Measurements from ENCODE around the gene ADAM12.
"Not testable (repeated sequence)": the region's sequence is repeated elsewhere in the genome, so short reads cannot be mapped to it uniquely, and the experiment has no call there.

Gene ADAM12

GRCh38 chr10:126373972-126374371, 14.3 kb downstream of the ADAM12 start:
- DNase-seq, result no peak

GRCh38 chr10:126373147-126373546, 15.1 kb downstream of the ADAM12 start:
- no peak for DNase-seq

- no peak for DNase-seq
These were observed 15.9 kb downstream of the ADAM12 start for GRCh38 chr10:126372396-126372795.

GRCh38 chr10:126369125-126369710, 19.1 kb downstream of the ADAM12 start:
- no peak for DNase-seq

- no peak for DNase-seq
These were observed 31.1 kb downstream of the ADAM12 start for GRCh38 chr10:126357169-126357568.

- DNase-seq, result no peak
These were observed 34.6 kb downstream of the ADAM12 start for GRCh38 chr10:126353666-126354065.

- DNase-seq, result no peak
These were observed 35.8 kb downstream of the ADAM12 start for GRCh38 chr10:126352453-126352852.

- no peak for DNase-seq
These were observed 37.3 kb downstream of the ADAM12 start for GRCh38 chr10:126351021-126351420.

- no peak for DNase-seq
These were observed 37.9 kb downstream of the ADAM12 start for GRCh38 chr10:126350216-126350992.

GRCh38 chr10:126349676-126350075, 38.6 kb downstream of the ADAM12 start:
- no peak for DNase-seq

GRCh38 chr10:126349101-126349500, 39.2 kb downstream of the ADAM12 start:
- no peak for DNase-seq

- not testable (repeated sequence) for DNase-seq
These were observed 44.8 kb downstream of the ADAM12 start for GRCh38 chr10:126343496-126343895.

GRCh38 chr10:126342680-126343079, 45.6 kb downstream of the ADAM12 start:
- no peak for DNase-seq

- no peak for DNase-seq
These were observed 46.8 kb downstream of the ADAM12 start for GRCh38 chr10:126341491-126341890.

GRCh38 chr10:126337251-126337810, 50.9 kb downstream of the ADAM12 start:
- no peak for DNase-seq

GRCh38 chr10:126336801-126337200, 51.5 kb downstream of the ADAM12 start:
- no peak for DNase-seq

- DNase-seq, result no peak
These were observed 54.0 kb downstream of the ADAM12 start for GRCh38 chr10:126334272-126334671.

- DNase-seq, result no peak
These were observed 55.7 kb downstream of the ADAM12 start for GRCh38 chr10:126332576-126332975.

GRCh38 chr10:126331101-126331500, 57.2 kb downstream of the ADAM12 start:
- DNase-seq, result no peak

GRCh38 chr10:126324826-126325225, 63.5 kb downstream of the ADAM12 start:
- no peak for DNase-seq

GRCh38 chr10:126321440-126321839, 66.8 kb downstream of the ADAM12 start:
- no peak for DNase-seq

- no peak for DNase-seq
These were observed 70.5 kb downstream of the ADAM12 start for GRCh38 chr10:126317751-126318150.

GRCh38 chr10:126315494-126316177, 72.6 kb downstream of the ADAM12 start:
- no peak for DNase-seq

All from NCI-H2081 treated with DMSO at 0.1 percent for 48 hours (cell line).